ENCODE results near the gene RGMB. TPM values are rescaled to one million over a fixed set of nuclear protein-coding genes. Genes with fewer than 3 reads are reported as not detected.

RGMB gene
- total RNA-seq, 1 donor from 2014 or later = 24.4 TPM

DNA sequence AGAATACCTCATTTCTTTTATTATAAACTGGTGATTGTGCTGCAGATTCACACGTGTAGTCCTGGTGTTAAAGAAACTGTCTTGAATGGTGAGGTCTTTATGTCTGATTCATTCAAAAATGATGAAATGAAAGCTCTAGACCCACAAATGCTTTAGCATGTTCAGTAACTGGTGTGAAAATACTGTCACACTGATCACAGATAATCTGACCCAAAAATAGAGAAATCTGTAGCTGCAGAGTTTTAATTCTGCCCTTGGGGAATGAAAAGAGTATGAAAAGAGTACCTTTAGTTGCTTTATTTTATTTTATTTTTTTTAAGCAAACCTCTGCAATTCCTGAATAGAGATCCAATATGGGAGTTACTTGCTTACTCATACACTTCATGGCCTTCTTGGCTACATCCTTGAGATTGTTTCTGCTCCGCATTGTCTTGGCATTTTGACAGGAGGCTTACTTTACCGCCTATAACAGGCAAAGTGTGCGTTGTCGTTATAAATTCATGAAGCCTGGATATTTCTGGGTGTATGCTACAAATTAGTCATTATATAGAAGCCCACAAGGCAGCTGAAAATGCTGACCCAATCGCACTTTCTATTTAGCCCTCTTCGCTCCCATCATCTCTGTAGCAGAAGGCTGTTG, 2.7 kb downstream of the RGMB start:
- Mint-ChIP-seq H3K36me3 (ENCODE audit: insufficient read depth) (peaks cover 8% of the 10 kb centered on the region), H3K9me3 (ENCODE audit: low read depth) (no peaks in the 10 kb centered on the region)

GRCh38 chr5:98777295-98777694, 3.8 kb downstream of the RGMB start:
- Mint-ChIP-seq H3K4me3 (ENCODE audit: low read depth) (no peak overlapping the region), H3K36me3 (ENCODE audit: insufficient read depth) (peaks cover 8% of the 10 kb centered on the region)

More for the DNA sequence above, 2.7 kb downstream of the RGMB start:
- Mint-ChIP-seq H3K27ac (peak overlapping the region; percentile 20), H3K4me1 (ENCODE audit: low read depth) (peaks cover 35% of the 10 kb centered on the region), H3K27me3 (no peaks in the 10 kb centered on the region), H3K4me3 (ENCODE audit: low read depth) (peak overlapping the region; percentile 91)
- no peak for DNase-seq (ENCODE audit: low spot score, unreplicated experiment)
- no peak for TF ChIP-seq CTCF (IDR thresholded peaks at IDR 0.05; ENCODE audit: unreplicated experiment)

DNA sequence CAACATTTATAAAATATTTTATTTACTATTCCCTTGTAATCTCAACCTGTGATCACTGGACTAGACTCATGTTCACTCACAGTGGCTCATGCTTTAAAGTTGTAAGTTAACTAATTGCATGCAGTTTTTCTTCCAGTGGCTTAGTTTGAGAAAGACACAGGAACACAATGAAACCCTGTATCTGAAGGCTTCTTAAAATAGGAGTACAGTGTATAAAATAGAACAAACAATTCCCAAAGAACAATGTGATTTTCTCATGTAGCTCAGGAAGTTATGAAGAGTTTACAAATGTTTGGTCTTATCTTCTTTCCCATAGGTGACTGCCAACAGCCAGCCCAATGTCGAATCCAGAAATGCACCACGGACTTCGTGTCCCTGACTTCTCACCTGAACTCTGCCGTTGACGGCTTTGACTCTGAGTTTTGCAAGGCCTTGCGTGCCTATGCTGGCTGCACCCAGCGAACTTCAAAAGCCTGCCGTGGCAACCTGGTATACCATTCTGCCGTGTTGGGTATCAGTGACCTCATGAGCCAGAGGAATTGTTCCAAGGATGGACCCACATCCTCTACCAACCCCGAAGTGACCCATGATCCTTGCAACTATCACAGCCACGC, 5.9 kb downstream of the RGMB start:
- TF ChIP-seq CTCF (IDR thresholded peaks at IDR 0.05; ENCODE audit: unreplicated experiment) = no peak
- no peak for DNase-seq (ENCODE audit: low spot score, unreplicated experiment)
- Mint-ChIP-seq H3K4me3 (ENCODE audit: low read depth) (no peak overlapping the region), H3K36me3 (ENCODE audit: insufficient read depth) (peaks cover 9% of the 10 kb centered on the region), H3K9me3 (ENCODE audit: low read depth) (no peaks in the 10 kb centered on the region), H3K27ac (no peak overlapping the region), H3K27me3 (no peaks in the 10 kb centered on the region), H3K4me1 (ENCODE audit: low read depth) (peaks cover 24% of the 10 kb centered on the region)

More at GRCh38 chr5:98777295-98777694, 3.8 kb downstream of the RGMB start:
- no peak for DNase-seq (ENCODE audit: low spot score, unreplicated experiment)
- TF ChIP-seq CTCF (IDR thresholded peaks at IDR 0.05; ENCODE audit: unreplicated experiment) = no peak
- Mint-ChIP-seq H3K27me3 (no peaks in the 10 kb centered on the region), H3K9me3 (ENCODE audit: low read depth) (no peaks in the 10 kb centered on the region), H3K27ac (no peak overlapping the region), H3K4me1 (ENCODE audit: low read depth) (peaks cover 28% of the 10 kb centered on the region)

DNA sequence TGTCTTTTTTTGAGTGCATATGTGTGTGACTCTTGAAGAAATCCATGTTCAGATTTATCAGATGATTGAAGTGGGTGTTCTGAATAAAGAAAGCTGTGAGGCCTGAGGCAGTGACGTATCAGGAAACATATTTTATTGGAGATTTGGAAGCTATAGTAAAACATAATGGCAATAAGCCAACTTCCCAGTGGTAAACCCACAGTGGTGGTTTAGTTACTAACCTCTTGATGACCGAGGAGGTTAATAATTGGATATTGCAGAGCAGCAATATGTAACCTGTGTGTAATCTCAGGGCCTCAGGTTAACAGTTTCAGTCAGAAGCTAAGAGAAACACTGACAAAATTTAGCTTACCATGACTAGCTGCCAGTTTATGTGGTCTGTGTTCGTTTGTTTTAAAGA, 6.9 kb downstream of the RGMB start:
- Mint-ChIP-seq H3K27me3 (no peaks in the 10 kb centered on the region), H3K9me3 (ENCODE audit: low read depth) (no peaks in the 10 kb centered on the region), H3K27ac (no peak overlapping the region), H3K4me3 (ENCODE audit: low read depth) (no peak overlapping the region), H3K36me3 (ENCODE audit: insufficient read depth) (peaks cover 9% of the 10 kb centered on the region), H3K4me1 (ENCODE audit: low read depth) (peaks cover 14% of the 10 kb centered on the region)
- no peak for DNase-seq (ENCODE audit: low spot score, unreplicated experiment)
- TF ChIP-seq CTCF (IDR thresholded peaks at IDR 0.05; ENCODE audit: unreplicated experiment) = no peak

DNA sequence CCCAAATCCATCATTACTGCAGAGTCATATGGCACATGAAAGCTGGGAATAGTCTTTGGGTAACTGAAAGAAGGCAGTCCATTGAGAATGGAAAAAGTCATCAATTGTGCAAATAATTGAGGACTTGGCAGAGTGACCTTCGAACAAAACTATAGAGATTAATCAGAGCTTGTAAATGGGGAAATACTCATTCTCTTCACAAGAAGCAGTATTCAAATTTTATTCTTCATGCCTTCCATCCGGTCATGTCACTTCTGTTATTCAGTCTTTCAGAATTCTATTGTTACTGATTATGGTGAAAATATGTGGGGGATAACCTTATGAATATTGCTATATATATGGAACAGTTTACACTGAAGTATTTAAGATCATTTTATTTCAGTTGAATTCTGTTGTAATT, 8.1 kb downstream of the RGMB start:
- no peak overlapping the region for H3K4me3 Mint-ChIP-seq (ENCODE audit: low read depth)

More for the DNA sequence above, 8.1 kb downstream of the RGMB start:
- peaks cover 12% of the 10 kb centered on the region for H3K4me1 Mint-ChIP-seq (ENCODE audit: low read depth)
- TF ChIP-seq CTCF (IDR thresholded peaks at IDR 0.05; ENCODE audit: unreplicated experiment) = no peak
- DNase-seq (ENCODE audit: low spot score, unreplicated experiment) = no peak
- no peak overlapping the region for H3K27ac Mint-ChIP-seq
- H3K27me3 Mint-ChIP-seq = no peaks in the 10 kb centered on the region
- H3K36me3 Mint-ChIP-seq (ENCODE audit: insufficient read depth) = peaks cover 10% of the 10 kb centered on the region
- no peaks in the 10 kb centered on the region for H3K9me3 Mint-ChIP-seq (ENCODE audit: low read depth)
